NCI-H1694 treated with DMSO at 0.1 percent for 48 hours (cell line): ENCODE data around the gene PLEKHG2.

ENCODE experiments used
- DNase-seq: peaks from one replicate; lab custom pipeline; 2025; lab: John Stamatoyannopoulos, UW

The PLEKHG2 gene

GRCh38 chr19:39384839-39385568, 27.5 kb upstream of the PLEKHG2 start:
- no peak for DNase-seq

- DNase-seq, result no peak
These were observed 26.6 kb upstream of the PLEKHG2 start for GRCh38 chr19:39385629-39386411.

DNA sequence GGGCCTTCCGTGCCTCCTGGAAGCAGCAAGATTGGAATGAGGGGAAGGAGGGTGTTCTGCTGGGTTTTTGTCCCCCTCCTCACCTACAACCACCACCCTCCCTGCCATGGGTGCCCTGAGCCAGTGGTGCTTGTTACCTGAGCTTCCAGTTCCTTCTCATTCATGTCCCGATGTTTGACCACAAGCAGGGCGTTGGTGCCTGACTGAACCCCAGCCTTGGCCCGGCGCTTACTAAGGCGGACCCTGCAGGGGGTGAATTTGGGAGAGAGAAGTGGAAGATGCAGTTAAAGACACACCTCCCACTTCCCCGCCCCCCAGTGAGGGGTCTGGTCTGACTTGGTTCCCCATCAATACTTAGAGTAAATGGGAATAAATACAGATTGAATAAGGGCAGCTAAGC, 25.9 kb upstream of the PLEKHG2 start:
- DNase-seq, result no peak

DNA sequence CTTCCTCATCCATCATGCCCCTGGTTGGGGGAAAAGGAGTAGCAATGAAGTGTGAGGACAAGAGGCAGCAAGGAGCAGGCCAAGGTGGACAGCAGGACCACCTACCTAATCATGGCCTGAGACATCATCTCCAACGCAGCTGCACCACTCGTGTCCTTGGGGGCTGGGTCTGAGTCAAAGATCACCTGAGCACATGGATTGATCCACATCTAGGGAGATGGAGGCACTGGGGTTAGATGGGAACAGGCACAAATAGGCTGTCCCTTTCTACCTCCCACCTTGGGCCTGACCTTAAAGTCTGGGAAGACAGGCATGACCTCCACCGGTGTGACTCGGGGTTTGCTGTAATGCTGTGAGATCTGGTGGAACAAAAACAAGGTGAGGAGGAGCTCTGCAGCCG, 23.8 kb upstream of the PLEKHG2 start:
- DNase-seq, result no peak

GRCh38 chr19:39389631-39390414, 22.6 kb upstream of the PLEKHG2 start:
- no peak for DNase-seq

GRCh38 chr19:39390451-39390750, 22.1 kb upstream of the PLEKHG2 start:
- no peak for DNase-seq

DNA sequence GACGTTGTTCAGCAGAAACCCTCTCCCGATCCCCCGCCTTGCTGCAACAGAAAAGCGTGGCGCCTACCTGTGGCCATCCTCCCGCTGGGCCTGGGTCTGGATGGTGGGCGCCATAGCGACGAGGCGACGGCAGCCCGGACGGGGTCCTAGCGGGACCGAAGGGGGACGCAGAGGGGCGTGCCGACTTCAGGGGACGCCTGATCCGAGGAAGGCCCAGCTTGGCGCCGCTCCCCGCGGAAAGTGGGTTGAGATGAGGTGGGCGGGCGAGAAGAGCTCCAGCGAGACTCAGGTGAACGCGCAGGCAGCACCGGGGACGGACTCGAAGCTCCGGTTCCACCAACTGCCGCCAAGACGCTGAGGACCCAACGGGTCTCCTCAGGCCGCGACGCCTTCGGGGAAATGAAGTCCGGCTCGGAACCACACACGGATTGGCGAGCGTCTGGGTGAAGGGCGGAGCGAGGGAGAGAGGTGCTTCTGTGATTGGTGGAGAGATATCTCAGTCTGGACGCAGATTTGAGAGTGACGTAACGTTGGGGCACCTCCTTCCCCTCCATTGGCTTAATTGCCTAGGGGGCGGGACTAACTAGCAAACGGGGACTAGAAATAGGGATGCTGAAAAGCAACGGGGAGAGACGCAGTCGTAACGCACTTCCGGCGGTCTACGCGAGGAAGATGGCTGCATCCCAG, 21.6 kb upstream of the PLEKHG2 start, which contains the start of the genes MED29 and PAF1:
Gene MED29 (plus strand): TSS at position 628 of the 687 bp plus-strand sequence. CDS start 45 bp downstream, at position 673.
Gene PAF1 (minus strand): TSS at position 356 of the 687 bp plus-strand sequence. CDS start 242 bp downstream, at position 114.
- DNase-seq, result peak; percentile 99

- peak; percentile 73 for DNase-seq
These were observed 14.8 kb upstream of the PLEKHG2 start for GRCh38 chr19:39397360-39398296.

GRCh38 chr19:39398297-39398864, 14.1 kb upstream of the PLEKHG2 start:
- no peak for DNase-seq

DNA sequence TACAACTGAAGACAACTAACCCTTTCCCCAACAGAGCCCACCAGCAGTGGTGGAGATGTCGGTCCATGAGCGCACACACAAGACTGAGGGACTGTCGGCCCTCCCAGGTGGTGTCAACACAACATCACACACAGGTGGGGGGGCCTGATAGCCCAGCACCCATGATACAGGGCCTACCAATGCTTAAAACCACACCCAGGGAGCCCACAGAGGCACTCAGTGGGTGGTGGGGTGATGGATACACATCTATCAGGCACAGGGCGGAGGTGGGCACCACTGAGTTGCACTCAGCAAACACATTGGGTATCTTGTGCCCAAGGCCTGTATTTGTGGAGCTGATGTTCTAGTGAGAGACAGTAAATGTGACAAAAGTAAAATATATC, 12.8 kb upstream of the PLEKHG2 start:
- no peak for DNase-seq

GRCh38 chr19:39400061-39400460, 12.4 kb upstream of the PLEKHG2 start:
- no peak for DNase-seq

- no peak for DNase-seq
These were observed 11.4 kb upstream of the PLEKHG2 start for GRCh38 chr19:39401070-39401548.

DNA sequence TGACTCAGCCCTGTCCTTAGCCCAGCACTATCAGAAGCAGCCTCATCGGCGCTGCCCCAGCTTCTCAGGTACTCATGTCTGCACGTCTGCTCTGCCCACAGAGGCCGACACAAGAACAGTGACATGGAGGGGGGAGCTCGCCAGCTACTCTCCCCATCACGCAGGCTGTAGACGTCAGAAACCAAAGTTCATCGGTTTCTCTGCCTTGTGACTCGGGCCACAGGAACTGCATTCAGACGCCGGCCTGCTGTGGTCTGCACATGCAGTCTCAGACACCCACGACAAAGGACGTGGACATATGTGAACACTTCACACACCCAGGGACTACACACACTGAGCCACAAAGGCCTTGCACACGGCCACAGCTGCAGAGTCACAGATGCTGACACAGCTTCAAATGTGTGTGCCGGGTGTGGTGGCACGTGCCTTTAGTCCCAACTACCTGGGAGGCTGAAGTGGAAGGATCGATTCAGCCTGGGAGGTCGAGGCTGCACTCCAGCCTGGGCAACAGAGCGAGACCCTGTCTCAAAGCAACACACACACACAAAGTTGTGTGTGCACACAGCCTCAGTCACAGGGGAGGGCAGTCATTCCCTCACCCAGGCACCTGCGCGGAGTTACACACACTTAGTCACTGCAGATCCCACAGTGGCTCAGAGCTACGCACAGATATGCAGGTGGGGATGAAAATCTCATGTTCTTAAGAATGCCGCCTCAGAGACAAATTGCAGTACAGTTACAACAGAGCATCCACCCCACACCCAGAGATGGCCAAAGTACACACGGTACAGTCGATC, 10.7 kb upstream of the PLEKHG2 start:
- no peak for DNase-seq

DNA sequence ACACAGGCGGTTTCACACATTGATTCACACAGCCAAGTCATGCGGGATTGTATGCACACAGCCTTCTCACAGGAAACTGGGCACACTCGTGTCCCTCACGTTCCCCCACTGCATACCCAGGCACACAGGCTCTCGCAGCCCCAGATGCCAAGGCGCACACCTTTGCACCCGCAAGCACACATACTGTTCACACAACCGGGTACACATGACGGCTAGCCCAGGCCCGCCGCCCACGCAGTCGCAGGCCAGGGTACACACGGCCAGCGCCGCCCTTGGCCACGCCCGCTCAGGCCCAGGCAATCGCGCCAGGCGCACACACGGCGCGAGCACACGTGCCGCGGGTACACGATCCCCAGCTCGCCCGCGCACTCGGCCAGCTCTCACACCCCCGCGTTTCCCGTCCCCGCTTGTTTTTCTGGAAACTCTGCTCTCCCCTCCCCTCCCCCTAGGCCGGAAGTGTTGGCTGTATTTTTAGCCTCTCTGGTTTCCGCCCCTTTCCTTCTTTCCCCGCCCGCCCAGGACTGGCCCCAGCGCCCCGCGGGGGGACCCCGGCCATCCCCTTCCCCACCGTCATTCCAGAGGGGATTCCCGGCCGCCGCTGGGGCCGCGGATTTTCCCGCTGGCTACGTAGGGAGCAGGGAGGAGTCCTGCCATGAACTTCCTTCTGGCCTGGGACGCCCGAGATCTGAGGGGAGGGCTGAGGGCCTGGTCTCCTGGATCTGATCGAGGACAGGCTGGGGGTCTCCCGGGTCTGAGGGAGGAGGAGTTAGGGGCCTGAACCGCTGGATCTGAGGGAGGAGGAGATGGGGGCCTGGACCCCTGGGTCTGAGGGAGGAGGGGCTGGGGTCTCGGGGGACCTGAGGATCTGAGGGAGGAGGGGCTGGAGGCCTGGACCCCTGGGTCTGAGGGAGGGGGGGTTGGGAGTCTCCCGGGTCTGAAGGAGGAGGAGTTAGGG, 9.8 kb upstream of the PLEKHG2 start:
- peak; percentile 39 for DNase-seq

DNA sequence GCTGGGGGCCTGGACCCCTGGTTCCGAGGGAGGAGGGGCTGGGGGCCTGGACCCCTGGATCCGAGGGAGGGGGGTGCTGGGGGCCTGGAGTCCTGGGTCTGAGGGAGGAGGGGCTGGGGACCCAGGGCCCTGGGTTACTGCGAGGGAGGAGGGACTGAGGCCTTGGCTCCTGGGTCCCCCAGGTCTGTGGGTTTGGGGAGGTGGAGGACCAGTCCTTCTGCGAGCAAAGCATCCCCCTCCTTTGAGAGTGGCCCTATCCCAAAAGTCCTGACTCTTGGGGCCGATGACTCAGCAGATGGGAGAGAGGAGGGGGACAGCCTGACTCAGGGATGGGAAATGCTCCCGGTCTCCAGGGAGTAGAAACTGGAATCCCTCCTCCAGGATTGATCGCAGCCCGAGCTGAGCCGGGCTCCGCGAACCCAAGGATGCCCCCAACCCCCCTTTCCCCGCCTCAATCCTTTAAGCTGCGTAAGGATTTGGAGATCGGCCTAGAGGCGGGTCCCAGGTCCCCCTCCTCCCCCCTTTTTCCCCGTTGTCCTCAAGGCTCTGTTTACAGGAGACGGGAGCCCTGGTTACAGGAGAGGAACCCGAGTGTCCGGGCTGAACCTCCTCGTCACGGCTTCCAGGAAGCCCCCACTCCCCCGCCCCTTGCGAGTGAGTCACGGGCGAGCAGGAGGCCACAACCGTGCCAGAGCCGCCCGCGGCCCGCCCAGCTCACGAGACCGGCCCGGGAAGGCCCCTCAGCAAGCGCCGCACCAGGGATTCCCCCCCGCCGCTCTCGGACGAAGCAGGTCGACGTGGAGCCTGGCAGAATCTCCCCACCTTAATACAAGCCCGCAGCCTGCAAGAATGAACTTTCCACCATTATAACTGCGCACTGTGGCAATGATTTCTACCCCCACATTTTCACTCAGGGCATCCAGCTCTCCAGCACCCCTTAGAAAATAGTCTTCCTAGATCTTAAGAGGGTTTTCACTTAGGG, 8.8 kb upstream of the PLEKHG2 start:
- no peak for DNase-seq

DNA sequence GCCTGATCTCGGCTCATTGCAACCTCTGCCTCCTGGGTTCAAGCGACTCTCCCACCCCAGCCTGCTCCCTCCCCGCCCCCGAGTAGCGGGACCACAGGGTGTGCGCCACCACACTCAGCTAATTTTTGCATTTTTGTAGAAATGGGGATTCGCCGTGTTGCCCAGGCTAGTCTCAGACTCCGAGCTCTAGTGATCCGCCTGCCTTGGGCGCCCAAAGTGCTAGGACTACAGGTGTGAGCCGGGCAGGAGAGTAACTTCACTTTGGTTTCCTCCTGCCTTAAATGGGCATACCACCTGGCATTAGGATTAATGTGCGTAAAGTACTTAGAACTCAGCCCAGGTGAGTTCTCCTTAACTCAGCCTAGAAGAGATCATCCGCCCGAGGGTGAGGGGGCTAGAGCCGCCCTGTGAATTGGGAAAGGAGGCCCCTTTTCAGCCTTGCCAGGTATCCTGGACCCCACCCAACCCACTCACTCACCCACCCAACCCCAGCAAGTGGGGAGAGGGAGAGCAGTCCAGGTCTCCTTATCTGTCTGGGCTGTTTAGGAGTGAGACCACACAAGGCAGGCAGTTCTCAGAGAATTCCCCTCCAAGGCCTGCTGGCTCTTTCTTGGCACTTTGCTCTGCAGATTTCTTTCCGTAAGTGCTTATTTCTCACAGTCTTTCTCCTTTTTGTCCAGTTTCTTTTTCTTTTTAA, 7.1 kb upstream of the PLEKHG2 start:
- no peak for DNase-seq
